GM23338 (cell line): ENCODE results near the gene VEGFA.

Experiments used
- CTCF ChIP-seq, 2 experiments: fragments of 200-600 bp in 1 of 2; sonication (generic) in 1 of 2; conservative IDR thresholded peaks; 2 replicates each; pipeline versions ENCODE4 v1.5.1 to v1.6.1; 2016 to 2017; ENCODE audit warnings: antibody characterized with exemption in 2 of 2, low read depth in 2 of 2, mild to moderate bottlenecking in 2 of 2, moderate library complexity in 1 of 2
- EZH2 ChIP-seq: fragments of 200-600 bp; sonication (generic); IDR thresholded peaks from one replicate; pipeline ENCODE4 v1.8.0; 2017; ENCODE audit warnings: antibody characterized with exemption, mild to moderate bottlenecking, low read depth; ENCODE audit not compliant: unreplicated experiment
- EZH2phosphoT487 ChIP-seq: fragments of 200-600 bp; sonication (generic); IDR thresholded peaks from one replicate; pipeline ENCODE4 v1.8.1; 2018; ENCODE audit warnings: antibody characterized with exemption; ENCODE audit not compliant: unreplicated experiment
- POLR2AphosphoS5 ChIP-seq: IDR thresholded peaks from 2 replicates; pipeline ENCODE4 v1.6.1; 2016; ENCODE audit warnings: antibody characterized with exemption, low read depth
- REST ChIP-seq: IDR thresholded peaks from one replicate; pipeline ENCODE4 v1.6.1; 2018; ENCODE audit warnings: antibody characterized with exemption; ENCODE audit not compliant: unreplicated experiment
- ZNF462 ChIP-seq: fragments of 250-450 bp; sonication (Bioruptor Pico); IDR thresholded peaks from 2 replicates; pipeline ENCODE4 v1.5.0; 2020; ENCODE audit warnings: mild to moderate bottlenecking, moderate library complexity

GRCh38 chr6:43793875-43794242 lies 23.8 kb downstream of the VEGFA start:
- no peak for TF ChIP-seq REST
- no peak for TF ChIP-seq CTCF (conservative IDR thresholded peaks at IDR 0.05; ENCODE audit: low read depth in 2 of 2)
- no peak for TF ChIP-seq EZH2
- no peak for TF ChIP-seq POLR2AphosphoS5
- TF ChIP-seq ZNF462 (CRISPR knock-in tag) = no peak
- TF ChIP-seq EZH2phosphoT487 = no peak
